Trophoblast cell (in vitro differentiated cells and primary cell): Measurements from ENCODE around the gene UBE2E2.

ENCODE experiments used
- DNase-seq, 2 donors: peaks; one replicate each; pipeline ENCODE4 v3.0.0-alpha.2; 2016
- H2AFZ ChIP-seq: 2 replicates; pipeline ENCODE4 v1.6.1; 2013; ENCODE audit warnings: low read length, moderate library complexity, mild to moderate bottlenecking; ENCODE audit not compliant: insufficient read depth, poor library complexity
- H2AK5ac ChIP-seq: 2 replicates; pipeline ENCODE4 v1.6.1; 2013; ENCODE audit warnings: mild to moderate bottlenecking, low read length
- H2BK120ac ChIP-seq: 2 replicates; pipeline ENCODE4 v1.6.1; 2013; ENCODE audit warnings: low read length, mild to moderate bottlenecking, moderate library complexity; ENCODE audit not compliant: insufficient read depth, poor library complexity
- H2BK12ac ChIP-seq: 2 replicates; pipeline ENCODE4 v1.6.1; 2013; ENCODE audit warnings: mild to moderate bottlenecking, low read length, moderate library complexity
- H2BK5ac ChIP-seq: 2 replicates; pipeline ENCODE4 v1.6.1; 2013; ENCODE audit warnings: low read length, low read depth, moderate library complexity, mild to moderate bottlenecking; ENCODE audit not compliant: poor library complexity
- H3K14ac ChIP-seq: 2 replicates; pipeline ENCODE4 v1.6.1; 2013; ENCODE audit warnings: mild to moderate bottlenecking, low read length
- H3K18ac ChIP-seq: 2 replicates; pipeline ENCODE4 v1.6.1; 2013; ENCODE audit warnings: mild to moderate bottlenecking, low read length
- H3K23ac ChIP-seq: 2 replicates; pipeline ENCODE4 v1.6.1; 2013; ENCODE audit warnings: low read length
- H3K27ac ChIP-seq: 2 replicates; pipeline ENCODE4 v1.5.1; 2013; ENCODE audit warnings: low read depth, mild to moderate bottlenecking, inconsistent platforms, low read length, moderate library complexity
- H3K27me3 ChIP-seq: 2 replicates; pipeline ENCODE4 v1.6.1; 2013; ENCODE audit warnings: inconsistent platforms, mild to moderate bottlenecking, low read length, moderate library complexity; ENCODE audit not compliant: insufficient read depth
- H3K36me3 ChIP-seq, 2 experiments: 1 replicate in 1 of 2; 2 replicates in 1 of 2; pipeline ENCODE4 v1.6.1; 2013; ENCODE audit warnings: low read length in 2 of 2, mild to moderate bottlenecking in 2 of 2, moderate library complexity in 1 of 2; ENCODE audit not compliant: insufficient read depth in 2 of 2, control insufficient read depth in 1 of 2
- H3K4ac ChIP-seq: 2 replicates; pipeline ENCODE4 v1.6.1; 2013; ENCODE audit warnings: low read depth, mild to moderate bottlenecking, low read length, moderate library complexity
- H3K4me1 ChIP-seq, 2 experiments: 1 replicate in 1 of 2; 2 replicates in 1 of 2; pipeline ENCODE4 v1.6.1; 2013; ENCODE audit warnings: low read length in 2 of 2, mild to moderate bottlenecking in 2 of 2, moderate library complexity in 1 of 2; ENCODE audit not compliant: insufficient read depth in 2 of 2, control insufficient read depth in 1 of 2
- H3K4me2 ChIP-seq: 2 replicates; pipeline ENCODE4 v1.6.1; 2013; ENCODE audit warnings: inconsistent platforms, mild to moderate bottlenecking, low read length, moderate library complexity
- H3K4me3 ChIP-seq: 2 replicates; pipeline ENCODE4 v1.5.1; 2013; ENCODE audit warnings: mild to moderate bottlenecking, low read depth, low read length, inconsistent platforms
- H3K79me1 ChIP-seq: one replicate; pipeline ENCODE4 v1.6.1; 2013; ENCODE audit warnings: low read length
- H3K79me2 ChIP-seq: 2 replicates; pipeline ENCODE4 v1.6.1; 2013; ENCODE audit warnings: low read length, mild to moderate bottlenecking; ENCODE audit not compliant: control insufficient read depth, insufficient read depth, poor library complexity
- H3K9ac ChIP-seq: 2 replicates; pipeline ENCODE4 v1.6.1; 2013; ENCODE audit warnings: mild to moderate bottlenecking, low read length
- H3K9me3 ChIP-seq: 2 replicates; pipeline ENCODE4 v1.6.1; 2013; ENCODE audit warnings: low read depth, mild to moderate bottlenecking, control low read depth, inconsistent platforms, low read length; ENCODE audit not compliant: insufficient read depth
- H4K12ac ChIP-seq: 2 replicates; pipeline ENCODE4 v1.6.1; 2013; ENCODE audit warnings: low read depth, mild to moderate bottlenecking, low read length, moderate library complexity
- H4K8ac ChIP-seq: 2 replicates; pipeline ENCODE4 v1.6.1; 2013; ENCODE audit warnings: low read depth, mild to moderate bottlenecking, low read length, moderate library complexity
- H4K91ac ChIP-seq: one replicate; pipeline ENCODE4 v1.6.1; 2013; ENCODE audit warnings: low read depth, mild to moderate bottlenecking, low read length, moderate library complexity
- WGBS: extraction: QIAGEN DNeasy Blood & Tissue Kit; methylation state at CpG from one replicate; pipeline ENCODE4 v1.1.7; 2013; ENCODE audit warnings: missing lambda C conversion rate; ENCODE audit not compliant: insufficient read length, insufficient coverage; ENCODE audit errors: extremely low coverage; 5-methylcytosine and 5-hydroxymethylcytosine counted together

UBE2E2 gene

DNA sequence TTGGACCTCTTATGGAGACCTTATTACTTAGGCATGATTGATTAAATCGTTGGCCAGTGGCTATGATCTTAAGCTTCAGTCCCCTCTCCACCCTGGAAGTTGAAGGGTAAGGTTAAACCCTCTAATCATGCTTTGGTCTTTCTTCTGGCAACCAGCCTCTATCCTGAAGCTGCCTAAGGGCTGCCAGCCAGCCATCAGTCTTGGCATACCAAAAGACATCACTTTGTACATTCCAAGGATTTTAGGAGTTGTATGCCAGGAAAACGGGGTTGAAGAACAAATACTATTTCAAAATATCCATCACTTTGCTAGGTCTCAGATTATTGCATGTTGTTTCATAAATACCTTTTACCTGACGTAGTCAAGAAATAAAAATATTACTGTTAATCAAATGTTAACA lies 28.9 kb downstream of the UBE2E2 start:
- Histone ChIP-seq H2AFZ (no peak overlapping the region), H3K4me2 (no peak overlapping the region), H3K23ac (no peak overlapping the region), H4K91ac (no peak overlapping the region), H2BK120ac (no peak overlapping the region), H3K27ac (no peak overlapping the region), H3K18ac (no peak overlapping the region), H2BK5ac (no peak overlapping the region), H3K9ac (no peak overlapping the region), H4K12ac (no peak overlapping the region), H3K4me1 (no peaks in the 10 kb centered on the region), H3K79me2 (no peaks in the 10 kb centered on the region), H3K79me1 (no peaks in the 10 kb centered on the region), H3K4ac (no peak overlapping the region), H2BK12ac (no peak overlapping the region), H3K9me3 (no peaks in the 10 kb centered on the region), H3K14ac (no peak overlapping the region), H3K27me3 (no peaks in the 10 kb centered on the region), H3K36me3 (no peaks in the 10 kb centered on the region), H3K4me3 (no peak overlapping the region), H2AK5ac (no peak overlapping the region), H4K8ac (no peak overlapping the region)
- WGBS = no CpG with 5 or more reads among the region's 3 CpGs
- DNase-seq = no peak

DNA sequence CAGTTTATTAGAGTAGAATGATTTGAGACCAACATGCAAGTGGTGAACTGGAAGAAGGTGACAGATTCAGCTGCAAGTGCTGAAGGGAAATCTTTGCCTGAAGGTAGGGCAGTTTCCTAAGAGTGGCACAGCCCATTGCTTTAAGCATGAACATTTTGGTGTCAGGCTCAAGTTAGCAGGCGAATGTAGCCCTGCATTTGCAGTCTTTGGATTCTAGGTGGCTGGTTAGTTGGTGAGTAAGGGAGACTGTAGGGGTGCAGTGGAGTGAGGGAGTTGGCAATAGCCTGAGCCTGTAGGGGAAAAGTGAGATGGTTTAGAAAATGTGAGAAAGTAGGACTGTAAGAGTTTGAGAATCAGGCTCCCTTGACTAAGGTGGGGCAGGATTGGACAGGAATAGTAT lies 29.7 kb downstream of the UBE2E2 start:
- H2BK12ac ChIP-seq = no peak overlapping the region
- H2BK5ac ChIP-seq = no peak overlapping the region
- no peak overlapping the region for H3K4me2 ChIP-seq
- no peak overlapping the region for H4K91ac ChIP-seq
- H3K4me3 ChIP-seq = no peak overlapping the region
- H3K79me2 ChIP-seq = no peaks in the 10 kb centered on the region
- H4K12ac ChIP-seq = no peak overlapping the region
- no peak overlapping the region for H3K4ac ChIP-seq
- no peak for DNase-seq
- H3K9ac ChIP-seq = no peak overlapping the region
- no peaks in the 10 kb centered on the region for H3K9me3 ChIP-seq
- no peak overlapping the region for H2BK120ac ChIP-seq
- no peaks in the 10 kb centered on the region for H3K27me3 ChIP-seq
- no peaks in the 10 kb centered on the region for H3K36me3 ChIP-seq
- no peak overlapping the region for H3K23ac ChIP-seq
- H3K4me1 ChIP-seq = no peaks in the 10 kb centered on the region
- H3K14ac ChIP-seq = no peak overlapping the region
- H2AK5ac ChIP-seq = no peak overlapping the region
- no peak overlapping the region for H2AFZ ChIP-seq
- no peak overlapping the region for H3K18ac ChIP-seq
- H3K27ac ChIP-seq = no peak overlapping the region
- no peaks in the 10 kb centered on the region for H3K79me1 ChIP-seq
- H4K8ac ChIP-seq = no peak overlapping the region
- no CpG with 5 or more reads among the region's 1 CpG for WGBS

DNA sequence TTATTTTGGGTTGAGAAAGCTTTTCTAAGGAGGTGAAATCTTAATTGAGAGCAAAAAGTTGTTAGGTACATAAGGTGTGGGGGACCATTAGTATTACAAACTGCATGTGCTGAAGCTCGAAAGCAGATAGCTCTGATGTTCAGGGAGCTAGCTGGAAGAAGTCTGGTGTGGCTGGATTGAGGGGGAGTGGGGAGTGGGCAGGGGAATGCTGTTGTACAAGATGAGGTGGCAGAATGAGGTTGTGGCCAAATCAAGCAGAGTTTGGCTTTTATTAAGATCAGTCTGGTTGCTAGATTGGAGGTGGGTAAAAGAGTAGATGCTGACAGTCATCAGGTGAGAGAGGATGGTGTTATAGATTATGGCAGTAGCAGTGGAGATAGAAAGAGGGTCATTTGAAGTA lies 32.1 kb downstream of the UBE2E2 start:
- no peaks in the 10 kb centered on the region for H3K9me3 ChIP-seq
- H2AFZ ChIP-seq = no peak overlapping the region
- no peak for DNase-seq
- H2BK5ac ChIP-seq = no peak overlapping the region
- no peak overlapping the region for H3K4me2 ChIP-seq
- H3K4me1 ChIP-seq = no peaks in the 10 kb centered on the region
- no CpG with 5 or more reads among the region's 1 CpG for WGBS
- no peak overlapping the region for H4K8ac ChIP-seq
- H3K27ac ChIP-seq = no peak overlapping the region
- no peak overlapping the region for H3K18ac ChIP-seq
- H3K79me1 ChIP-seq = no peaks in the 10 kb centered on the region
- no peak overlapping the region for H4K91ac ChIP-seq
- H3K27me3 ChIP-seq = no peaks in the 10 kb centered on the region
- no peak overlapping the region for H3K14ac ChIP-seq
- H3K4ac ChIP-seq = no peak overlapping the region
- no peak overlapping the region for H3K4me3 ChIP-seq
- H2BK12ac ChIP-seq = no peak overlapping the region
- H3K23ac ChIP-seq = no peak overlapping the region
- no peak overlapping the region for H4K12ac ChIP-seq
- H2AK5ac ChIP-seq = no peak overlapping the region
- no peaks in the 10 kb centered on the region for H3K79me2 ChIP-seq
- H3K36me3 ChIP-seq = no peaks in the 10 kb centered on the region
- H3K9ac ChIP-seq = no peak overlapping the region
- no peak overlapping the region for H2BK120ac ChIP-seq

DNA sequence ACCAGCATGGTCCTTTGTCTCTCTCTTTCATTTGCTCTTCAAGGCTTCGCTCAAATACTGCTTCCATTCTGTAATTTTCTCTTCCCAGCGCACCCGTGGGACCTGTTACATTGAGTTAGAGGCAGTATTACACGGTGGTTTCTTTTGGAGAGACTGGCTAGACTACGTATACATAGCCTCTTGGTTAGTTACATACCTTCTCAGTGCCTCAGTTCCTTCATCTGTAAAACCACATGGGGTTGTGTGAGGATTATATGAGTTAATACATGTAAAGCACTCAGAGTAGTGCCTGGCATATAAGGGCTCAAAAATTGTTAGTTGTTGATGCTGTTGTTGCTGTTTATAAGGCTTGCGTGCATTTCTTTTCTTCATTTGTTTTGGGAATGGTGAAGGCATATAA lies 33.8 kb downstream of the UBE2E2 start:
- H4K91ac ChIP-seq = no peak overlapping the region
- H4K8ac ChIP-seq = no peak overlapping the region
- no peak for DNase-seq
- no peak overlapping the region for H3K4ac ChIP-seq
- H3K18ac ChIP-seq = no peak overlapping the region
- H3K79me2 ChIP-seq = no peaks in the 10 kb centered on the region
- no CpG with 5 or more reads among the region's 6 CpGs for WGBS
- H3K9me3 ChIP-seq = no peaks in the 10 kb centered on the region
- H2BK120ac ChIP-seq = no peak overlapping the region
- no peak overlapping the region for H2BK12ac ChIP-seq
- H3K23ac ChIP-seq = no peak overlapping the region
- H2AK5ac ChIP-seq = no peak overlapping the region
- H3K14ac ChIP-seq = no peak overlapping the region
- no peaks in the 10 kb centered on the region for H3K4me1 ChIP-seq
- H3K4me2 ChIP-seq = no peak overlapping the region
- no peak overlapping the region for H2AFZ ChIP-seq
- H3K9ac ChIP-seq = no peak overlapping the region
- H3K36me3 ChIP-seq = no peaks in the 10 kb centered on the region
- H3K79me1 ChIP-seq = no peaks in the 10 kb centered on the region
- no peak overlapping the region for H4K12ac ChIP-seq
- no peak overlapping the region for H3K4me3 ChIP-seq
- no peak overlapping the region for H2BK5ac ChIP-seq
- H3K27me3 ChIP-seq = no peaks in the 10 kb centered on the region
- no peak overlapping the region for H3K27ac ChIP-seq
